ENCODE results near the gene TRIM54.
"Not testable (repeated sequence)": the region's sequence is repeated elsewhere in the genome, so short reads cannot be mapped to it uniquely, and the experiment has no call there.

Gene TRIM54

DNA sequence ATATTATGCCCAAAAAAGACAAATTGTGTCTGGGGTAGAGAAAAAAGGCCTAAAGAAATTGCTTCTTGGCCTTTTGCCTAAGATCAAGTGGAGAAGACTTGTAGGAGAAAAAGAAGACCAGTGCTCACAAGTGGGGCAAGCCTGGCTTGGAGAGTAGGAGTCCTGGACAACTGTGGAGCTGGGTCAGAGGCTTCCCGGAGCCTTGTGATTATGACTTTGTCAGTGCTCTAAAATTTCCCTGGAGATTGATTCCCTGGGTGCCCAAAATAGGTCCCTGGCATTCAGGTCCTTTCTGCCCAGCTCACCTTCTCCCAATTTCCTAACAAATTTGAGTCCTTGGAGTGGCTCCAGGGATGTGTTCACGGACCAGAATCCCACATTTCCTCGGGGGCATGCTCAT is 787 bp upstream of the TRIM54 start:
- no peak for DNase-seq (ENCODE audit: low read depth in 2 of 2)

DNA sequence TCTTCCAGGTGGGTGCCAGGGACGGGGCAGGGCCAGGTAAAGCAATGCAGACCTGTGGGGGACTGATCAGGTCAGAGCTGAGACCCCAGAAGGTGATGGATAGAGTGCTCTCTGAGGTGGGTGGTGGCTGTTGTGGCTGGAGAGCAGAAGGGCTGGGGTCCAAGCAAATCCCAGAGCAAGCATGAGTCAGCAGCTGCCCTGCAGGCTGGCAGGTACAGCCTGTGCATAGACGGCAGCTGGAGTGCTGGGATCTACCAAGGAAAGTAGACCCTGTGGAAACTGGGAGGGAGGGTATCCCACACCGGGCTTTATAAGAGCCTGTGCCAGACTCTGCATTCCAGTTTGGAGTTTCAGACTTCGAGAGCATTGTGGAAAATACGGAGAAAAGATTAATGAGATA is 663 bp downstream of the TRIM54 start:
- no peak for DNase-seq (ENCODE audit: low read depth in 2 of 2)

GRCh38 chr2:27284996-27285395 is 2.8 kb downstream of the TRIM54 start:
- DNase-seq (ENCODE audit: low read depth in 2 of 2), result no peak

GRCh38 chr2:27285481-27285880 is 3.3 kb downstream of the TRIM54 start:
- no peak for DNase-seq (ENCODE audit: low read depth in 2 of 2)

GRCh38 chr2:27288610-27289009 is 6.4 kb downstream of the TRIM54 start:
- DNase-seq (ENCODE audit: low read depth in 2 of 2), result no peak

DNA sequence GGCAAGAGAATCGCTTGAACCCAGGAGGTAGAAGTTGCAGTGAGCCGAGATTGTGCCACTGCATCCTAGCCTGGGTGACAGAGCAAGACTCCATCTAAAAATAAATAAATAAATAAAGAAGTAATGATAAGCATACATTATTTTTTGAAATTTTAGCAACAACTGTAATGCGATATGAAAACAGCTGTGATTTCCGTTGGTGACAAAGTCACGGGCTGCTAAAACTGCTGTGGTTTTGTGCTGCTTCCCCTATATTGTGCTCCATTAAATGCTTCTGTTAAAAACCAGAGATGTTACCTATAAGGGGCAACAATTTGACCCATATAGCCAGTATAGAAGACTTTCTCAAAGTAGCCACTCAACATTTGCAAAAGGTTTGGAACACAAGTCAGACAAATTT is 8.3 kb downstream of the TRIM54 start:
- DNase-seq (ENCODE audit: low read depth in 2 of 2), result no peak

GRCh38 chr2:27291865-27292264 is 9.6 kb downstream of the TRIM54 start:
- DNase-seq (ENCODE audit: low read depth in 2 of 2), result no peak

DNA sequence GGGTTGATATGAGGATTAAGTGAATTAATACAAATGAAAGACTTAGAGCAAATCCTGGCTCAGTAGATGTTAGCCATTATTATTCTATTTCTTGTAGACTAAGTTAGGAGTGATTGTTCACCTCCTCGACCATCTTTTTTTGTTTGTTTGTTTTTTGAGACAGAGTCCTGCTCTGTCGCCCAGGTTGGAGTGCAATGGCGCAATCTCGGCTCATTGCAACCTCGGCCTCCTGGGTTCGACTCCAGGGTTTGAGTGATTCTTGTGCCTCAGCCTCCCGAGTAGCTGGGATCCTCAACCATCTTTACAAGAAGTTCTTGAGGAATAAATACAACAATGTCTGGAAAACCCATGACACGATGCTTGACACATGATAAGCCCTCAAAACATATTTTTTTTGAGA is 12.7 kb downstream of the TRIM54 start:
- DNase-seq (ENCODE audit: low read depth in 2 of 2), result no peak

- no peak for DNase-seq (ENCODE audit: low read depth in 2 of 2)
Observed at GRCh38 chr2:27296481-27296880, 14.3 kb downstream of the TRIM54 start.

DNA sequence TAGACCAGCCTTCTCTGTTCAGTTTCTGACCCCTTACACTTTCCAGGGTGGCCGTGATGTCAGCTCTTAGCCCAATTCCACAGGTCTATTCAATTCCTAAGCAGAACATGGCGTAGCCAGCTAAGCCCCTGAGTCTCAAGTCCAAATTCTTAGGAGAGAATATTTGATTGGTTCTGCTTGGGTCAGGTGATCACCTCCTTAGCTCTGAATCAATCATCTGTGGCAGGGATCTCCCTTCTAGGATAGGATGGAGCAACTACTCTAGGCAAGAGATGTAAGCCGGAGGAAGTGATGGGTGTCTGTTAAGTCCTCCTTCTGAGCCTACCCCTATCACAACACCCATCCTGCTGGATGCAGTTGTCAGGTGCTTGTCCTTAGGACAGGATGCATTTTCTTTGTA is 15.0 kb downstream of the TRIM54 start:
- DNase-seq (ENCODE audit: low read depth in 2 of 2), result no peak

GRCh38 chr2:27298391-27299080 is 16.3 kb downstream of the TRIM54 start:
- DNase-seq (ENCODE audit: low read depth in 2 of 2), result no peak

- DNase-seq (ENCODE audit: low read depth in 2 of 2), result not testable (repeated sequence)
Observed at GRCh38 chr2:27300606-27301005, 18.4 kb downstream of the TRIM54 start.

DNA sequence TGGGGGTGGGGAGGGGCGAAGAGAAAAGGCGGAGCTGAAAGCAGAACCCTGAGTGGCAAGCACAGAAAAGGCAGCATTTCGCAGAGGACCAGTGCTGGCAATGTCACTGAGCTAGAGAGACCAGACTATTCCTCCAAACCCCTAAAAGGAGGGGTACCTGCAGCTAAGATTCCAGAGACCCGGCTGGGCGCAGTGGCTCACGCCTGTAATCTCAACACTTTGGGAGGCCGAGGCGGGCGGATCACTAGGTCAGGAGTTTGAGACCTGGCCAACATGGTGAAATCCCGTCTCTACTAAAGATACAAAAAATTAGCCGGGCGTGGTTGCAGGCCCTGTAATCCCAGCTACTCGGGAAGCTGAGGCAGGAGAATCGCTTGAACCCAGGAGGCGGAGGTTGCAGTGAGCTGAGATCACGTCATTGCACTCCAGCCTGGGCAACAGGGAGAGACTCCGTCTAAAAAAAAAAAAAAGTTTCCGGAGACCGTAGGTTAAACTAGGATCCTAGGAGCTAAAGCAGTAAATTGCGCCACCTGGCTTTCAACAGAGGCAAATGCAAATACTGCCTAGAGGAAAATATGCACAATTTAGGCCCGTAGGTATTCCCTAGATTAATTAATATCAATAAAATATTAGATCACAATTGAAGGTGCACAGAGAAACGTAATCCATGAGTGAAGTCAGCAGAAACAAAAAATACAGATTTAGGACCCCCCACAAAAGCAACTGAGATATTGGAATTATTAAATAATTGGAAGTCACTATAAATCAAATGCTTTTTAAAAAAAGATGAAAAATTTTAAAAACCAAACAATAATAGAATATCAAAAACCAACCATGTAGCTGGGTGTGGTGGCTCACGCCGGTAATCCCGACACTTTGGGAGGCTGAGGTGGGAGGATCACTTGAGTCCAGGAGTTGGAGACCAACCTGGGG is 21.1 kb downstream of the TRIM54 start:
- DNase-seq (ENCODE audit: low read depth in 2 of 2), result peak; percentile 32 to 38

DNA sequence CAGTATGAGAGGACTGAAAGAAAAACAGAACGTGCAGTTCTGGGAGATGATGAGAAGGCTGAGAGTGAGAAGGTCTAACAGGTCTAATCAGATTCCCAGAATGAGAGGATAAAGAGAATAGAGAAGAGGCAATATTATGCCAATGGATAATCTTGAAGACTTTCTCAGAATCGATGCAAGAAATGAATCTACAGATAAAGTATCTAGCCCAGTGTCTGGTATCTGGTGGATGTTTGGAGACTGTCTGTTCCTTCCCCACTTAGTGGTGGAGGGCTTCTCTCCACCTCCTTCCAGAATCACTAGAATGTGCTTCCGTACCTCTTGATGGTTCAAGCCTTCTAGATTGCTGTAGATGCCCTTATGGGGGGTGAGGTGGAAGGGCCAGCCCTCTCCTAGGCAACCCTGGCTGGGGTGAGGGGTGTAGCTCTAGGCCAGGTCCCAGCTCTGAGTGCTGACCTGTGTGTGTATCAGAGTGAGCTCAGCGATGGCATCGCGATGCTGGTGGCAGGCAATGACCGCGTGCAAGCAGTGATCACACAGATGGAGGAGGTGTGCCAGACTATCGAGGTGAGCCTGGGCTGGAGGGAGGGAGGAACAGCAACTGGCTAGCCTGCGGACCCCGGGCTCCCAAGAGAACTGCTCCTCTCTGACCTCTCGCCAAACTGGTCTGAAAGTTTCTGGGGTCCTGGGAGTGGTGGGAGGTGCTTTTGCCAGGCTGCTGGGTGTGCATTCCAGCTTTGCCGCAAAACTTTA is 22.4 kb downstream of the TRIM54 start:
- no peak for DNase-seq (ENCODE audit: low read depth in 2 of 2)

DNA sequence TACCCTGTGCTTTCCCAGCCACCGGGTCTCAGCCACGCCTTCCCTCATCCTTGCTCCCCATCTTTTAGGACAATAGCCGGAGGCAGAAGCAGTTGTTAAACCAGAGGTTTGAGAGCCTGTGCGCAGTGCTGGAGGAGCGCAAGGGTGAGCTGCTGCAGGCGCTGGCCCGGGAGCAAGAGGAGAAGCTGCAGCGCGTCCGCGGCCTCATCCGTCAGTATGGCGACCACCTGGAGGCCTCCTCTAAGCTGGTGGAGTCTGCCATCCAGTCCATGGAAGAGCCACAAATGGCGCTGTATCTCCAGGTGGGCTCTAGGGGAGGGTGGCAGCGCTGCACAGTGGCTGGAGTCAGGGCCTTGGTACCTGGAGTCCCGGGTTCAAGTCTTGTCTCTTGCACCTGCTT is 23.3 kb downstream of the TRIM54 start:
- DNase-seq (ENCODE audit: low read depth in 2 of 2), result no peak

- DNase-seq (ENCODE audit: low read depth in 2 of 2), result no peak
Observed at GRCh38 chr2:27306136-27306535, 23.9 kb downstream of the TRIM54 start.

DNA sequence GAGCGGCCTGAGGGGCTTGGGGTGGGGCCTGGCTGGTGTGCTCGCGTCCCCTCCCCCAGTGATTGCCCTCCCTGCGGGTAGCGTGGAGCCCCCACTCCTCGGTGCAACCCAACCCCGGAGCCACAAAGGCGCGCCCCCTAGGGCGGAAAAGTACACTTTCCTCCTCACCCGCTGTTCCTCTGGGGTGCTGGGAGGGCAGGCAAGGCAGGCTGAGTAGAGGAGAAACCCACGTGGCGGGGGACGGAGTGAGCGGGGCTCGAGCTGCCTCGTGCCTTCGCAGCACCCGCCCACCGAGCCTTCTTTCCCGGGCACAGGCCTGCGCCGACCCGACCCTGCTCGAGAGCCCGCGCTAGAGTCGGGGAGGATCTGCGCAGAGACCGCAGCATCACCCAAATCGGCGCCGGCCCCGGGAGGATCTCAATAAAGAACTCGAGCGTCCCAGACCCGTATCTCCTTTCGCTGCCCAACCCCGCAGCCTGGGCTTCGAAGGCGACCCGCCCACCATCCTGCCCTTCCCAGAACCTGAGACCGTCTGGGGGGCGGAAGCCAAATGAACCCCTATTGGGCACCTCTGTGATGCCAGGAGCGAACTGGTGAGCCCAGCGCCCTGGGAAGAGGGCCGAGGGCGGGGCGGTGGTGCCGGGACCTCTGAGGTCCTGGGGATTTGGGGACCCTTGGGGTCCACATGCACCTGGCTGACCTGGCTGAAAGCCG is 24.5 kb downstream of the TRIM54 start:
- DNase-seq (ENCODE audit: low read depth in 2 of 2), result no peak

DNA sequence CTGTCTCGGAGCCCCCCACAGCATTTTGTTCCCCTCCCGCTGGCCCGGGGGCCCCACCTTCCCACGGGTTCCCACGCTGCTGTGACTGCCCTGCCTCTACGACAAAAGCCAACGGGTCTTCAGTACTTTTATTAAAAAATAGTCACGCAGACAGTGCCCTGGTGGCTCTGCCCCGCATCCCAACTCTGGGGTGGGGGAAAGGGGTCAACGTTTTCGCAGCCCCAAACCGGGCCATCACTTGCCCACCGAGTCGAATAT is 25.0 kb downstream of the TRIM54 start:
- no peak for DNase-seq (ENCODE audit: low read depth in 2 of 2)

GRCh38 chr2:27307545-27308358 is 25.5 kb downstream of the TRIM54 start:
- no peak for DNase-seq (ENCODE audit: low read depth in 2 of 2)

- DNase-seq (ENCODE audit: low read depth in 2 of 2), result no peak
Observed at GRCh38 chr2:27308359-27308881, 26.2 kb downstream of the TRIM54 start, which contains the start of gene UCN. Gene UCN (minus strand): TSS chr2:27308445. CDS start chr2:27307895, 550 bp downstream.

- no peak for DNase-seq (ENCODE audit: low read depth in 2 of 2)
Observed at GRCh38 chr2:27309651-27310050, 27.4 kb downstream of the TRIM54 start.
